Epithelial cell of proximal tubule (primary cell): ENCODE results near the gene KRT72. TPM values are rescaled to one million over a fixed set of nuclear protein-coding genes. Genes with fewer than 3 reads are reported as not detected.

Experiments used
- DNase-seq: peaks from one replicate; pipeline ENCODE4 v3.0.0-alpha.2; 2011; ENCODE audit warnings: low read depth
- H3K4me3 ChIP-seq: 2 replicates; pipeline ENCODE4 v1.5.1; 2011; ENCODE audit warnings: low read depth, mild to moderate bottlenecking, low read length
- total RNA-seq: library from RNA; depleted of rRNA; stranded (reverse); fragments of >200 nt; gene quantifications from 2 replicates; pipeline ENCODE4 v1.2.3, GENCODE V29; 2015
- TF ChIP-seq, protein P1 (sequence below): conservative IDR thresholded peaks from 2 replicates; pipeline ENCODE4 v1.5.1; 2012; ENCODE audit warnings: low read depth, mild to moderate bottlenecking, low read length

Gene KRT72
- total RNA-seq, 1 donor from 2014 or later, result not detected

DNA sequence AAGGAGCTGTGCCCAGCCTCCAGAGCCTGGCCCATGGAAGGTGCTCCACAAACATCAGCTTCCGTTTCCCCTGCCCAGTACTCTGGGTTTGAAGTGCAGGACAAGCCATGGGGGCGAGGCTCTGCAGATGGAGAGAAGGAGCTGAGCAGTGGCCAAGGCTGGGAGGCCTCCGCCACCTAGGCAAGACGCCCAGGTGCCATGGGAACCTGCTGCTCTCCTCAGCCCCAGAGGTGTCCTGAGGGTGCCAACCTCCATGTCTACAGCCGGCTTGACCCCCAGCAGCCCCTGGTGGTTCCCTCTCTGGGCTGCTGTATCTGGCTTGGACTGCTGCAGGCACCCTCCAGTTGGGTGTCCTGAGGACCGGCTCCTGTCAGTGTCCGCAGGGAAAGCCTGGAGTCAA lies 60.7 kb downstream of the KRT72 start:
- TF ChIP-seq, protein P1, sequence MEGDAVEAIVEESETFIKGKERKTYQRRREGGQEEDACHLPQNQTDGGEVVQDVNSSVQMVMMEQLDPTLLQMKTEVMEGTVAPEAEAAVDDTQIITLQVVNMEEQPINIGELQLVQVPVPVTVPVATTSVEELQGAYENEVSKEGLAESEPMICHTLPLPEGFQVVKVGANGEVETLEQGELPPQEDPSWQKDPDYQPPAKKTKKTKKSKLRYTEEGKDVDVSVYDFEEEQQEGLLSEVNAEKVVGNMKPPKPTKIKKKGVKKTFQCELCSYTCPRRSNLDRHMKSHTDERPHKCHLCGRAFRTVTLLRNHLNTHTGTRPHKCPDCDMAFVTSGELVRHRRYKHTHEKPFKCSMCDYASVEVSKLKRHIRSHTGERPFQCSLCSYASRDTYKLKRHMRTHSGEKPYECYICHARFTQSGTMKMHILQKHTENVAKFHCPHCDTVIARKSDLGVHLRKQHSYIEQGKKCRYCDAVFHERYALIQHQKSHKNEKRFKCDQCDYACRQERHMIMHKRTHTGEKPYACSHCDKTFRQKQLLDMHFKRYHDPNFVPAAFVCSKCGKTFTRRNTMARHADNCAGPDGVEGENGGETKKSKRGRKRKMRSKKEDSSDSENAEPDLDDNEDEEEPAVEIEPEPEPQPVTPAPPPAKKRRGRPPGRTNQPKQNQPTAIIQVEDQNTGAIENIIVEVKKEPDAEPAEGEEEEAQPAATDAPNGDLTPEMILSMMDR, result no peak
- no peak for DNase-seq
- no peak overlapping the region for H3K4me3 ChIP-seq

DNA sequence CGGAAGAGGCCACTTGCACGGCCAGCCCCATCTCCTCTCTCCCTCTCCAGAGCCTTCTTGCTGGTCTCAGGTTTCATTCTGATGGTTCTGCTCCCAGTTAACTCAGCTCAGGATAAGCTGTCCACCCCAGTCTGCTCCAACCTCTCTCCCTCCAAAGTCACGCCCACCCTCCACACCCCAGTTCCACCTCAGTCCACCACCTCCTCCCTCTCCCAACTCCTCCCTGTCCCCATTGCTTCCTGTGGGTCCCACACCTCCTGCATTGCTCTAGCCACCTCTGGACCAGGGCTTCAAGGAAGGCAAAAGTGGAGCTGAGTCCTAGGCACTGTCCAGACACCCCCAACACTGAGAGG lies 61.5 kb downstream of the KRT72 start:
- no peak overlapping the region for H3K4me3 ChIP-seq
- DNase-seq, result no peak
- TF ChIP-seq, protein P1, result no peak

- TF ChIP-seq, protein P1, result no peak
- no peak overlapping the region for H3K4me3 ChIP-seq
- peak; percentile 6 for DNase-seq
Measured at GRCh38 chr12:52539083-52539820, 62.0 kb downstream of the KRT72 start.

- H3K4me3 ChIP-seq, result no peak overlapping the region
- TF ChIP-seq, protein P1, result no peak
- no peak for DNase-seq
Measured at GRCh38 chr12:52537101-52537500, 64.2 kb downstream of the KRT72 start.

Other genes starting within 250 kb of the KRT72 start
- not detected in 2 replicates for gene KRT85, start 234.0 kb downstream of the KRT72 start, total RNA-seq
- not detected in 2 replicates for gene KRT84, start 215.8 kb downstream of the KRT72 start, total RNA-seq
- gene KRT82, start 195.1 kb downstream of the KRT72 start, total RNA-seq, result not detected in 2 replicates
- not detected in 2 replicates for gene KRT75, start 167.1 kb downstream of the KRT72 start, total RNA-seq
- not detected in 2 replicates for gene KRT6B, start 149.3 kb downstream of the KRT72 start, total RNA-seq
- not detected in 2 replicates for gene KRT6C, start 127.7 kb downstream of the KRT72 start, total RNA-seq
- 0.29 TPM in 1 of 2 replicates, not detected in the other for gene KRT6A, start 108.2 kb downstream of the KRT72 start, total RNA-seq
- gene KRT5, start 81.1 kb downstream of the KRT72 start, total RNA-seq, result not detected in 2 replicates
- gene KRT71, start 48.3 kb downstream of the KRT72 start, total RNA-seq, result not detected in 2 replicates
- gene KRT74, start 27.6 kb downstream of the KRT72 start, total RNA-seq, result not detected in 2 replicates
- not detected in 2 replicates for gene KRT73, start 17.1 kb upstream of the KRT72 start, total RNA-seq
- gene KRT2, start 50.7 kb upstream of the KRT72 start, total RNA-seq, result not detected in 2 replicates
- gene KRT1, start 78.9 kb upstream of the KRT72 start, total RNA-seq, result not detected in 2 replicates
- not detected in 2 replicates for gene KRT77, start 102.1 kb upstream of the KRT72 start, total RNA-seq
- not detected in 2 replicates for gene KRT76, start 175.9 kb upstream of the KRT72 start, total RNA-seq
- 0.06 TPM in 1 of 2 replicates, not detected in the other for gene KRT3, start 194.7 kb upstream of the KRT72 start, total RNA-seq
- gene KRT4, start 212.7 kb upstream of the KRT72 start, total RNA-seq, result not detected in 2 replicates
- 0.07 TPM in 1 of 2 replicates, not detected in the other for gene KRT79, start 232.8 kb upstream of the KRT72 start, total RNA-seq
- not detected in 2 replicates for gene KRT78, start 247.5 kb upstream of the KRT72 start, total RNA-seq